Stimulated activated CD8-positive, alpha-beta memory T cell treated with anti-CD3 and anti-CD28 coated beads, Interleukin-15, amount 100 ng/mL, for 1 hour (primary cell): ENCODE measurements around the gene LOXL4.

Experiments
- DNase-seq: peaks from one replicate; pipeline ENCODE4 v3.0.0-alpha.2; 2020; ENCODE audit warnings: low read depth

The LOXL4 gene

DNA sequence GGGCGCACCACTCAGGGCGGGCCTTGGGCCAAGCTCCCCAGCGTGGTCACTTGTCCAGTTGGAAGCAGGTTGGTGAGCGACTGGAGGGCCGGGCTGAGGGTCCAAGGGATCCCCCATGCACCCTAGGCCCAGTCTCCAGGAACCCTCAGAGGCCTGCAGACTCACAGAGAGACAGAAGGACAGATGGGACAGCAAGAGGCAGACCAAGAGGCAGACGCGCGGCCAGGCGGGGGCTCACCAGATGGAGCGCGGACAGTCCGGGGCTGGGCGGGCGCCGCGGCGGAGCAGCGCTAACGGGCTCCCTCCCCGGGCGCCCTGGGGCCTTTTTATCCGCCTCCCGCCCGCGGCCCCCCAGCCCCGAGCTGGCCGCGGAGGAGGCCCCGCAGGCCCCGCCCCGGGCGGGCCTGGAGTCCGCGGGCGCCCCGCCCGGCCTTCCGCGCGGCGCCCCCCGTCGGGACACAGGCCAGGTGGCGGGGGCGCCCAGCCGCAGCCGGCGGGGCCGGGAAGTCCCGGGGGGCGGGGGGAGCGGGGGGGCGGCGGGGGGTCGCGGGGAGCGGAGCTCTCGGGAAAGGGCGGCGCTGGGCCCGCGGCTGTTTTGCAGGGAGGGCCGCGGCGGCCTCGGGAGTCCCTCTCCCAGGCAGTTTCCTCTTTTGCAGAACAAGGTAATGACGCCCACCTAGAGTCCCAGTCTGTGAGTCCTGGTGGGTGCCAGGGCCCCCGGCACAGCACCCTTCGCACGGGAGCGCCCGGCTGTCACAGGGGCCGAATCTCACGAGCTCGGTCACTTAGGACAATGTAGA, at the start of gene LOXL4:
LOXL4 (minus strand) TSS at position 301 of the 800 bp plus-strand sequence. CDS start 5,175 bp downstream, outside the sequence.
- DNase-seq, result no peak

DNA sequence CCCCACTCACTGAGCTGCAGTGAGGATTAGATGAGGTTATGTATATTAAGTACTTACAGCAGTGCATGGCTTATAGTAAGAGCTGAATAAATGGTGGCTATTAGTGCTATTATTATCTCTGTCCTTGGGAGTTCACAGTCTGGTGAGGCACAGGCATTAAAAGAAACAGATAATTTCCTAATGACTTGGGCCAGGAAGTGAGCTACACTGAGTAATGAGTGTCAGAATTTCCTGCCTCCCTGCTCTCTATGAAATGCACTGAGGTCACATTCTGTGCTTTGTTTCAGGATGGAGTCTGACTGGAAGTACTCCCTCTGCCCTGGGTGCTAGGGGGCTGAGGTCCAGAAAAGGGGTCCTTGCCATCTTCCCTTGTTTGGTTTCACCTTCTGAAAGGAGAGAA, 48.7 kb upstream of the LOXL4 start:
- DNase-seq, result no peak

DNA sequence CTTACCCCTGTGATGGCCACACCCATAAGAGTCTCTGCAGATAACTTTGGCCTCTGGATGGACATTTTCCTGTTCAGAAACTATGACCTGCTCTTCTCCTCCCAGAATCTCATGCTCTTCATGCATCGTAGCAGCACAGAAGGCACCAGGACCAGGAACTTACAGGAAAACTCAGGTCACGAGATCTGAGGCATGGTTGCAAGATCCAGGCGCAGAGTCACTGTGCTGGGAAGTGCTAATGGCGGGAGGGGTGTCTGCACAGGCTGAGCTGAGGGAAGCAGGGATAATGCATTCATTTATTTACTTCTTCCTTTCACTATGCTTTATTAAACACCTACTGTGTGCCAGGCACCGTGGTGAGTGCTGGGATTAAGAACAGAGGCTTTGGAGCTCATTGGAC, 48.2 kb upstream of the LOXL4 start:
- no peak for DNase-seq

DNA sequence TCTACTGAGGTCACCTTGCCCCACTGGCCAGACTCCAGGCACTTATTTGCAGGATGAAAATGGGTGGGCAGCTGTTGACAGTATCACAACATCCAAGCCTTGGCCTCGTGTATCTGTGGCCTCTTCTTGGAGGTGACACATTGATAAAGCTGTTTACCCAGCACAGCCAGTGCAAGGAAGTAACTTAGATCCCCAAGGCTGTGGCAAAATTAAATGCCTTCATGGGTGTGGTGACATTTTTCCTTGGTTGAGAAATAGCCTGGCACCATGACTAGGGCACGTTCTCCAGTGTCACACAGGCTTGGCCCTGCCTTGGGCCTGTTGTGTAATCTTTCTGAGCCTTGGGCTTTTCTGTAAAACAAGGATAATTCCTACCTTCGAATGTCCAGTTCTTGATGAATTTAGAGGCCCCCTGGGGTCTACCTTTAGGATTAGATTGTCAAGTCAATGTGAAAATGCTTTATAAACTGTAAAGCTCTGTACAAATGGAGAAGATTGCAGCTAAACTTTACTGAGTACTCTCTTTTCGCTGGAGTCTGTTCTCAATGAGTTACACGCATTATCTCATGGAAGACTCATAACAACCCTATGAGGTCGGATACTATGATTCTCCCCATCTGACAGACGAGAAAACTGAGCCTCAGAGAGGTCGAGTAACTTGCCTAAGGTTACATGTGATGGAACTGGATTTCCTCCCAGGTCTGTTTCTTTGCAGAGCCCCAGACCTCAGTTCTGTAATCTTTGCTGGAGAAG, 46.7 kb upstream of the LOXL4 start:
- no peak for DNase-seq

DNA sequence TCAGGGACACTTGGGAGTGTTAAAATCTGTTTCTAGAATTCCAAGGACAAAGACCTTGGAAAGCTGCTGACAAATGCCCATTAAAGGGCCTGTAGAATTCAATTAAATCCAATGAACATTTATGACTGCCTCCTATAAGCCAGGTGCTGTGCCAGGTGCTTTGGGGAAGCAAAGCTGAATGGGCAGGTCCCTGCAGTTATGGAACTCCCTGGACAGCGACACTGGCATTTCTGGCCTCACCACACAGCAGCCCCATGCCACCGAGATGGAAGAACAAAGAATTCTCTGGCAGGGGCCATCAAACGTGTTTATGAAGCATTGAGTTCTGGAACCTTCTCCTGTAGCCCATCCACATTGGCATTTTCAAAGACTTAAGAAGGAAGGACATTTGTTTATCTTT, 45.6 kb upstream of the LOXL4 start:
- no peak for DNase-seq

DNA sequence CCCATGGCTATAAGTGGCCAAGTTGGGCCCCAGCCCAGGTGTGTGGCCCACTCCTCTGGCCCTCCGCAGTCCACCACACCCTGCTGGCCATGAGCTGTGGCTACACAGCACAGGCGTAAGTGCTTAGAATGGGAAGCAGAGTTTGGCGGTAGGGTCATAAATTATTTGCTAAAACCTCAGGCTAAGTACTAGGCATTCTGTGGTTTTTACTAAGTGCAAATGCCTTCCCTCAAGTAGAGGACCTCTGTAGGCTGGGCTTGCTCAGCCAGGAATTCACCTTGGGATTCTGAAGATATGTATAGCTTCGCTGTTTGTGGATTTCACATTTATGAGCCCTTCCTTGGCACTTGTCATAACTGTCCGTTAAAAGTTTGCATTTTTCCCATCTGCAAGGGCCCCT, 44.8 kb upstream of the LOXL4 start:
- DNase-seq, result no peak

DNA sequence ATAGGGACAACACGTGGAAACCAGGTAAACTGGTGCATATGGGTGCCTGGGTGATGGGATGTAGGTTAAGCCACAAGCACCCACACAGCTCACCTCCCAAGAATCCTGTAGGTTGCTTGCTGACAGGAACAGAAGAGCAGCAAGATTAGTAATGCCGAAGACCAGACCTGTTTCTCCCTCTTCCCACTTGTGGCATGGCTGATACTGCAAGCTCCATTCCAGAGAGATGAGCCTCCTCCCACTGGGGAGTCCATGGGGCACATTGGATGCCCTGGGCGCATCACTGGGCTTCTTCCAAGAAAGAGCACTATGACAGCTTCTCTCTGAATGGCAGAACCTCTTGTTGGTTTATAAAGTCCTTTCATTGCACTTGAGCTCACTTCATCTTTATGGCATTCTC, 44.4 kb upstream of the LOXL4 start:
- no peak for DNase-seq

DNA sequence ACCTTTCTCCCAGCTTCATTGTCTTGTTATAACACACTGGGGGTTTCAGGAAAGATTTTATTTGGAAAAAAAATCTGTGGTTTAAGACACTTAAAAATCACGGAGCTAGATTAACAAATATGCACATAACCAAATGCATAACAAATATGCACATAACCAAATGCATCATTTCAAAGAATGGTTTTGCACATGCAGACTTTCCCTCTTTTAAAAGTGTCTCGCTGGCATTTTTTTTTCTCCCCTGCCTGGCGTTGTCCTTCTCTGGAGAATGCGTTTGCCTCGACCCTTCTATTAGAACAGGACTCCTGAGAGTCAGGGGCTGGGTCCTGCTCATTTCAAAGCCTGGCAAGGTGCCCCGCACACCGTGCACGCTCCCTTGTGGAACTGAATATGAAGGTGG, 42.7 kb upstream of the LOXL4 start:
- no peak for DNase-seq

DNA sequence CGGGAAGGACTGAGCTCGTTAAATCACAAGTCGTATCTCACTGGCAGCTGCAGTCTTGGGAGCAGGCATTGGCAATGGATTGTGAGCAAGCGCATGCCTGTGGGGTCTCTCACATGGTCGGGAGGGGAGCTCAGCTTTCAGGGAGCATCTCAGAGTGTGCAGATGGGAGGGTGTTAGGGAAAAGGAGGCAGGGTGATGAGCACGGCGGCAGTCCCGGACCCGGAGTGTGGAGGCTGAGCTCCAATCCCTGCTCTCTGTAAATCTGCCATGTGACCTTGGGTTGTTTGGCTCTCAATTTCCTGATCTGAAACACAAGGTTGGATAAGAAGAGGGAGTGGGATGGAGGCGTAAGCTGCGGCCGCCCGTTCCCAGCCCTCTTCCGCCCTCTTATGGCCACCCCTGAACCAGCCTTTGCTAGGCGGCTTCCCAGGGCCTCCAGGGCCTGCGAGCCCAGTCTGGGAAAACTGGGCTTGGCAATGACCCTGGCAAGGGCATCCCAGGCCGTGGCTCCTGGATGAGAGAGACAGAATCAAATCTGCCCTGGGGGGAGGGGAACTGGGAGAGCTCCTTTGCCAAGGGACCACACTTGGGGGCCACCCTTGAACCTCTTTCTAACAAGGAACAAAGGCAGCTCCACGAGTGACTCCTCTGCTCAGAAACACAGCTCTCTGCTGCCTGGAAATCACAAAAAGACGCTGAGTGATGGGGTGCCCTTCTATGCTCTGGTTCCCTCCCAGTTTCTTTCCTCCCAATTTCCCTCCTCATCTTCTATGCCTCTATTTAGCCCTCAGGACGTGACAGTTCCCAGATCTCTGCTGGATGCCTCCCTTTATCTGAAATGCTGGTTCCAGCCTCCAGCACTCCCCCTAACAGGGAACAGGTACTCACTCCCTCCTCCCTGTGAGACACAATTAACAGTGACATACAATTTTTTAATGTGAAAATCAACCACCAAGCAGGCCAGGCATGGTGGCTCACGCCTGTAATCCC, 41.7 kb upstream of the LOXL4 start:
- no peak for DNase-seq

DNA sequence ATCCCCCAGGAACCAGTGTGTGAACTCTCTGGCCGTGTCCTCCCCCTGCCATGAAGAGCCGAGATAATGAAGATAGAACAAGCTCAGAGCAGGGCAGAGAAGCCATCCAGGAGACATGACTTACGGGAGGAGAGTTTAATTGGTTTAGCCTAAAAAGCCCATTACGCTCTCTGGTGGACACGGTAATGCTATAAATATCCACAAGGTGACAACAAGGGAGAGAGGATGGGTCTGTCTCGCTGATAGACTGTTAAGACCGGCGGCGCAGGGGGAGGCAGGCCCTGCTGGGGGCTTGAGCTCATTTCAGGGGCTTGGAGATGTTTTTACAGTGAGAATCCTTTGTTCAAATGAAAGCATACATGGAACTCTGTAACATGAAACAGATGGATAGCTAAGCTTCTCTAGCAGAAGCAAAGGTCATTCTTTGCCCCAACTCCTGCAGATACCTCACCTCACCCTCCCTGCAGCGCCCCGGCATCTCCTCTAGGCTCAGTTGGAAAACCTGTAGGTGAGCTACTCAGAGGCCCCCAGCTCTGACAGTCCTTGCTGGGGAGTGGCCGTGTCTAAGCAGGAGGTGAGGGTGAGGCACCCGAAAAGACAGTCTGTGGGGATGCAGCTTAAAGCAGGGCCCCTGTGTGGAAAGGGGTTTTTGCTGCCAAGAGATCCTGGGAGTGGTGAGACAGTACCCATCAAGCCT, 40.8 kb upstream of the LOXL4 start:
- DNase-seq, result no peak

DNA sequence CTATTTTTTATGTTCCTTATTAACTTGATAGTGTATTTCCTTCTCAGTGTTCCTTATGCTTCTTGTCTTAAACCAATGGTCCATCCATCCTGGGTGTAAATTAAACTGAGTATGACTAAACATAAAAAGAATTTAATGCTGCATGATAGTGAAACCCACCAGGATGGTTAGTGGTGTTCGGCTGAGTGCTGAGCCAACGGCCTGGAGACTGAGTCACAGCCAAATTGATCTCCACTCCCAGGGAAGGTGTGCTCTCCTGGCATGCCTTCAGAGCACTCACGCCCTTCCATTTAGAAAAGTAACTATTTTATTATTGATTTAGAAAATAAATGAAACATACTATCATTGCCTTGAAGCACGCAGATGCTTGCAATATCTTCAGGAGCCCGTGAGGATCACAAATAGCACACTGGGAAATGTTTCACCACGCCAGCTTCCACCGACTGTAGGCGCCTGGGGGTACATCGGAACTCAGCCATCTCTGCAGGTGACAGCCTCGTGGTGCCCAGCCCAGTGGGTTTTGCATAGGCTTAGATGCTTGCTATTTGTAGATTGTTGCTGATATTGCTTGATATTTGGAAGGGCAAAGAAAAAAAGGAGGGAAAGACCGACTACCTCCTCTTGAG, 40.0 kb upstream of the LOXL4 start:
- no peak for DNase-seq

DNA sequence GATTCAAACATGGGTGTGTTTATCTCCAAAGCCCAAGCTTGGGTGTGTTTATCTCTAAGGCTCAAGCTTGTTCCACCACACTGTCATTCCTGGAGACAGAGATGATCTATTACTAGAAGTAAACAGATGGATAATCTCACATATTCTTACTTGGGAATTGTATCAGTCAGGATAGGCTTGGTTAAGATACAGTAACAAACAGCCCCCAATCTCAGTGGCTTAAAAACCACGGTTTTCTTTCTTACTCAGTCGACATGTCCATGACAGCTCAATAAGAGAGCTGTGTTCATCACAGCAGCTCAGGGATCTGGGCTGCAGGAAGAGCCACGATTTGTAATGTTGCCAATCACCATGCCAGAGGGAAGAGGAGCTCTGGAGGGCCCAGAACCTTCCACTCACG, 38.5 kb upstream of the LOXL4 start:
- no peak for DNase-seq

DNA sequence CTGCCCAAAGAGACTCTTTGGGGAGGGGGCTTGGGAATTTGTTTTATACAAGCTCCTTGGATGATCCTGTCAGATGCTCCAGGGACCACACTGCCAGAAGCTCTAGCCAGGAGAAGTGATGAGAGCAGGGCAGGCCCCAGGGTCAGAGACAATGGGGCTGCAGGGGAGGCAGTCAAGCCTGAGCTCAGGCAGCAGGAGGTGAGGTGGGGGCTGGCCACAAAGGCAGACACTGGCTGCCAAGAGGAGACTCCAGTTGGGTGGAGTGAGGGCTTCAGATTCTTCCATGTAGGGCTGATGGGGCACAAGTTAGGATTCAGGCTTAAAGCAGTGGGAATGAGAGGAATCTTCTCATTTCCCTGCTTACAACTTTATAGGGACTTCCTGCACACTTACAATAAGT, 35.6 kb upstream of the LOXL4 start:
- DNase-seq, result no peak

DNA sequence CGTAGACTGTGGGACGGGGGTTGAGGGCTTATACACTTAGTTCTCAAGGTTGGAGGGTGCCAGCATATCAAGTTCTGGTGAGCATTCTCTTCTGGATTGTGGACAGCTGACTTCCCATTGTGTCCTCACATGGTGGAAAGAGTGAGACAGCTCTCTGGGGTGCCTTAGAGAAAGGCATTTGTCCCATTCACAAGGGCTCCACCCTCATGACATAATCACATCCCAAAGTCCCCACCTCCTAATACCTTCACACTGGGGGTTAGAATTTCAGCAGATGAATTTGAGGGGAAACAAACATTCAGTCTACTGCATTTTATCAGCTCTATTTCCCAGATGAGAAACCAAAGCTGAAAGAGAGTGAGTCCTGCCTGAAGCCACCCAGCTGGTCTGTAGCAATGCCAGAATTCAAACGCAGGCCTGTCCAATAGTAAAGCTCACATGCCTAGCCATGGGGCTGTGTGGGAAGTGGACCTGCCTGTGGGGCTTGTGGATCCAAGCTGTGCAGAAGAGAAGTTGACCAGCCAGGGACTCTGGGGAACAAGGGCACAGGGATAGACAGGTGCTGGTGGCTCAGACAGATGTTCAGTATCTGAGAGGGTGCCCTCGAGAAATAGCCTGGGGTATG, 34.9 kb upstream of the LOXL4 start:
- DNase-seq, result no peak

DNA sequence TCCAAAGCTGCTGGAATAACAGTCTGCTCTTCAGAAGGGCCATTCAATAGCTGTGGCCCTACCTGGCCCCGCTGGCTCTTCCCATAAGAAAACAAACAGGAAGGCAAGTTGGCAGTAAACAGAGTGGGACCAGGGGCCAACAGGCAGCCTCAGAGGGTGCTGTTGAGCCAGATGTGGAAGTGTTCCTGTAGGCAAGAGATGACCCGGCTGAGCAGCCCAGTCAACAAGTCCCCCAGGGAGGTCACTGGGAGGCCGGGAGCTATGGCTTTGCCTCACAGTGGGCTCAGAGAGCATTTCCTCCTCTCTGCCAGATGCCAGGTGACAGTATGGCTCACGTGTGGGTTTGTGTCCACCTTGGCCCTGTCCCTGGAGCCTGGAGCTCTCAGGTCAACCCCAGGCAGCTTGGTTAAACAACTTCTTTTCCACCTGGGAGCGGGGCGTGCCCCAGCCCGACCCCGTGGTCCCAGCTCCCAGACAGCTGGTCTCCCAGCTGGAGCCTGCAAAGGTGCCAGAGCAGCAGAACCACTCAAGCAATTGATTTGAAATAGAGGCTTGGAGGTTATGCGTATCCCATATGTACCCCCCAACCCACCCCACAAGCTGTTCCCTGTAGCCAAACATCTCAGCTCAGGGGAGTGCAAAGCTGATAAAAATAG, 33.8 kb upstream of the LOXL4 start:
- DNase-seq, result no peak

DNA sequence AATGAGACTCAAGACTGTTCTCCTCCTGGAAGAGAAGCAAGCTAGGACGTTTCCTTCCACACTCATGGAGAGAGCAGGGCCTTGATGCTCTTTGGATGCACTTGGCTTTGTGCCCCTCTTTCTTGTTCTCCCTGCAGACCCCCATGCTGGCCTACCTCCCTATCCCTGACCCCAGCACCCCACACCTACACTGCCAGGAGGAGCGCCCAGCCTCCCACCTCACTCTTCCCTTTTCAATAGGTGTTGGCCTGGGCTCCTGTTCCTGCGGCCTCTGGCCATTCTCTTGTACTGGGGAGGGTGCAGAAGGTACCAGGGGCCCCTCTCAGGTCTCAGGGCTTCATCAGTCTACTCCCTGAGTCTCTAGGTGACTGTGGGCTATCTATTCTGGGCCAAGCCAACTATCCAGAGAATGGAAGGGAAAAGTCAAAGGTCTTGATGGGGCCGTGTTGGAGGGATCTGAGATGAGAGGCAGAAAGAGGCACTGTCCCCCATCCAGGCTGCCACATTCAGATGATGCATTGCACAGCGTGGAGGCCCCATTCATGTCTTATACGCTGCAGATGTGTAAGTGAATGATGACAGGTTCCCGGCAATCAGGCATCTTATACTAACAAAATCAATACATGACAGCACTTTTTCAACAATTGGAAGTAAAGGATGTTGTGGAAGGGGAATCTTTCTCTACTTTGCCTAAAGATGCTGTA, 32.7 kb upstream of the LOXL4 start:
- no peak for DNase-seq

DNA sequence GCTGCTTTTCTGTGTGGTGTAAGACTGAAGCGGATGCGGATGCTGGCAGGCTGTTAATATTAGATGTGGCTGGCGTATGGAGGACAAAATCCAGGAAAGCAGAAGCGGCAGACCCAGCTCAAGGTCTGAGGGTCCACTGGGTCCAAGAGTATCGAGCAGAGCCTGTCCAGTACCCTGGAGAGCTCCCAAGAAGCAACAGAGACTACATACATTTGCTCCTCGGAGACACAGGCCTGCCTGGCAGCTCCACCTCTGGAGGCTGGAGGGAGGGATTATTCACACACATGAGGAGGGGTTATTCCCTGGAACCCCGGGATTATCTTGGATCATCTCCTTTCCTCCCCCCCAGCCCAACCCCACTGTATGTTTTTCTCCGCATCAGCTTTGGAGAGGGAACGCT, 31.3 kb upstream of the LOXL4 start:
- no peak for DNase-seq

DNA sequence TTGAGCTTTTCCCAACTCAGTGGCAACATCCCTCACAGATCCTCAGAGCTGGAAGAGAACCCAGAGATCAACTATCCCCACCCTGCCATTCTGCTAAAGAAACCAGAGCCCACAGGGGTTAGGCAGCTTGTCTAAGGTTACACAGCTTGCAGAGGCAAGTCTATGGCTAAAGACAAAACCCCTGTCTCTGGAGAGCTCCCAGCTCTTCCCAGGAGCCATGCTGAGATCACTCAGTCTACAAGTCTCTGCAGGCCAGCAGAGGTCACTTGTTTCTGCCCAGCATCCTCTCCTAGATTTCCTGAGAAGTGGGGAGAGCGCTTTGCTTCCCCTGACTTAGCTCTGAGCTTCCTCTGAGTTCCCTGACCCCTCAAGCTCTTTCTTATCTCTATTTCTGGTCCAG, 28.5 kb upstream of the LOXL4 start:
- DNase-seq, result no peak

DNA sequence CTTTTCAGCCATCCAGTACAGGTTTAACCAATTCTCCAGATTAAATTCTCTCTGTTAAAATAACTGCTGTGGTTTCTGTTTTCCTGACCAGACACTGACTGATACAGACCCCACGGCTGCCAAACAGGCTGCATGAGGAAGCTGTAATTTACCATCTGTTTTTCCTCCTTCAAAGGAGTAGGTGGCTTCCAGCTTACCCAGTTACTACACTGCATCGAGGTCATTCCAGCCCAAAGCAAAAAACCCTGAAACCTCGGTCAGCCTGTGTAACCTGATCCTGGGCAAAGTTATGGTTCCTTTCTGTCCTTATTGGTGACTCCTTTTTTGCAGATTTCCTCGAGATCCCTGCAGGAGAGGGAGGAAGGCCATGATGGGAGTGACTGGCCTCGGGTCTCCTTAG, 27.9 kb upstream of the LOXL4 start:
- DNase-seq, result no peak

DNA sequence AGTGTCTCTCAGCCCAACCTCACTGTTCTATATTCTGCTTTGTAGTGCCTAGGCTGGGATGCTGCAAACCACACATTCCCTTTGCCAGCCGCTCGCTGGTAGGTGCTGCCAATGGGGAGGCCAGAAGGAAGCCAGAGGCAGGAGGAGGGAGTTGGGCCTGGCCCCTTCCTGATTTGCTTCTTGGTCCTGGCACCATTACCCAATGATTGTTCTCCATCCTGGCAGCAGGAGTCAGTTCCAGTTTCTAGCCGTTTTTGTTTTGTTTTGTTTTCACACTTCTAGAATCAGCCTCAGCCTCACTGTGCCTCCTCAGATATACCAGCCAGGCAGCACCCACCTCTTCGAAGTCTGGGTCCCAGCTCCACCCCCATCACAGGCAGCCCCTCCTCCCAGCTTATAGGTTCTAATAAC, 27.4 kb upstream of the LOXL4 start:
- no peak for DNase-seq
